ENCODE results near the gene USP38. TPM values are rescaled to one million over a fixed set of nuclear protein-coding genes. Genes with fewer than 3 reads are reported as not detected.
A peak's percentile ranks its signal among the peaks of the same experiment; 100 is the strongest.

Gene USP38
- total and polyA plus RNA-seq, 11 donors: 3.8 to 29.7 (median 20.4) TPM

- DNase-seq: peak in 1 of 5 donors; percentile 9
- TF ChIP-seq POLR2A (IDR thresholded peaks at IDR 0.05) (no peak), CTCF (IDR thresholded peaks at IDR 0.05) (no peak)
- peak overlapping the region in 5 of 12 donors; percentile 32 to 57 (median 38) for H3K27ac ChIP-seq
- WGBS, 4 donors: 7 to 16% (median 9%) methylated on average over 1 of the region's 1 CpG
- H3K4me3 ChIP-seq: no peak overlapping the region
- H3K9me3 ChIP-seq: no peaks in the 10 kb centered on the region
- intact Hi-C loops (cut with DNase I): loop anchor here in 3 of 10 donors (5.0 to 10.0 kb wide), 2 partner anchors 111 to 113 kb away; partner anchors contain the start of gene GAB1 (in 3 of the 3)
- H3K36me3 ChIP-seq: peaks cover 0 to 20% (median 11%) of the 10 kb centered on the region in 9 donors
- H3K4me1 ChIP-seq: peaks cover 0 to 27% (median 9%) of the 10 kb centered on the region in 12 donors
- ATAC-seq: peak; percentile 55 to 90 (median 66)
- no peaks in the 10 kb centered on the region for H3K27me3 ChIP-seq
Measured at GRCh38 chr4:143224255-143224654, 39.5 kb downstream of the USP38 start.

DNA sequence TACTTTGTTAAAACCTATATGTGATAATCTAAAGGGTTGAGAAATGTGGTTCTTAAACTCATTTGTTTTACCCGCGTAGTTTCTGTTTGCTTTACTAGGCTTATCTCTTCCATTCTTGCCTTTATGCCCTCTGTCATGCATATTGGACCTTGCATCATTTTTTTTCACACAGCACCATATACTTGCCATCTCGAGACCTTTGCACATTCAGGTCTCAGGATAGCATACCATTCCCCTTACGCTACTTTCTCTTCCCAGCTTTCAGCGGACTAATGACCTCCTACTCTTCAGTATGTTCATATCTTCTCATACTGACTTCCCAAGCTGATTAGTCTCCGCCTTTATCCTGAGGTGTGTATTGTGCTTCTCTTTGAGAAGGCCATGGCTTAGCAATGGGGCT is 40.5 kb downstream of the USP38 start:
- 73 to 92% (median 83%) methylated on average over 6 of the region's 6 CpGs for WGBS, 4 donors
- H3K36me3 ChIP-seq: peaks cover 0 to 16% (median 9%) of the 10 kb centered on the region in 9 donors
- no peak for DNase-seq
- H3K27ac ChIP-seq: no peak overlapping the region
- ATAC-seq: peak in 1 of 4 donors; percentile 20
- H3K4me1 ChIP-seq: peaks cover 0 to 27% (median 9%) of the 10 kb centered on the region in 12 donors
- no peak overlapping the region for H3K4me3 ChIP-seq
- no peaks in the 10 kb centered on the region for H3K27me3 ChIP-seq
- intact Hi-C loops (cut with DNase I): loop anchor here in 1 of 10 donors (10.0 kb wide), 1 partner anchor 110 kb away; the partner anchor contains the start of gene GAB1
- no peaks in the 10 kb centered on the region for H3K9me3 ChIP-seq
- no peak for TF ChIP-seq CTCF (IDR thresholded peaks at IDR 0.05)

DNA sequence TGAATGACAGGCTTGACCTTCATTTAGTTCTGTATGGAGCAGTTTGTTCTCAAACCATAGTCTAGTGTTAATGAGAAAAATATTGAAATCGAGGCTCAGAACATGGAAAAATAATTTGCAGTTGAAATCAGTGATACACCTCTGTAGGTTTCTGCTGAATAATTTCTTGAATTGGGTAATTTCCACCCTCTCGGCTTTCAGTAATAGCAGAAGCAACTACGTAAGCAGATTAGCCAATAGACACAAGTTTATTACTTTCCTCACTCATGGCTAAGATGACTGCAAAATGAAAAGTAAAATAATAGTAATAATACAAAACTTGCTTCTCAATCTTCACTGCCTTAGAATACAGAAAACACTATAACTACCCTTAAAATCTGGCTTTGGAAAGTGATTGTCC is 46.0 kb downstream of the USP38 start:
- DNase-seq: no peak
- 80 to 92% (median 88%) methylated on average over 3 of the region's 3 CpGs for WGBS, 4 donors
- Histone ChIP-seq H3K4me3 (no peak overlapping the region), H3K27ac (no peak overlapping the region), H3K4me1 (no peaks in the 10 kb centered on the region), H3K27me3 (no peaks in the 10 kb centered on the region), H3K36me3 (no peaks in the 10 kb centered on the region), H3K9me3 (no peaks in the 10 kb centered on the region)
- no peak for ATAC-seq
- no peak for TF ChIP-seq POLR2A (IDR thresholded peaks at IDR 0.05)
- TF ChIP-seq CTCF (IDR thresholded peaks at IDR 0.05): no peak
- intact Hi-C loops (cut with DNase I): no loop called here

- TF ChIP-seq CTCF (IDR thresholded peaks at IDR 0.05) (no peak), POLR2A (IDR thresholded peaks at IDR 0.05) (no peak)
- Histone ChIP-seq H3K27ac (peak overlapping the region in 1 of 12 donors; percentile 11), H3K27me3 (no peaks in the 10 kb centered on the region), H3K4me3 (no peak overlapping the region), H3K9me3 (no peaks in the 10 kb centered on the region), H3K36me3 (no peaks in the 10 kb centered on the region), H3K4me1 (no peaks in the 10 kb centered on the region)
- 71 to 76% (median 75%) methylated on average over 2 of the region's 2 CpGs for WGBS, 4 donors
- intact Hi-C loops (cut with DNase I): no loop called here
- no peak for ATAC-seq
- no peak for DNase-seq
Measured at GRCh38 chr4:143232277-143232676, 47.6 kb downstream of the USP38 start.
